Small intestine (tissue), 16 donors: ENCODE results near the gene BRINP2. TPM values are rescaled to one million over a fixed set of nuclear protein-coding genes. Genes with fewer than 3 reads are reported as not detected.

Experiments
- DNase-seq, 2 donors: peaks; one replicate each; pipeline versions ENCODE4 v3.0.0 to v3.0.0-alpha.2; 2013
- FAIRE-seq: peaks from 2 replicates; lab custom pipeline; 2012; peaks lifted over from hg19 to GRCh38; lab: Jason Lieb, UNC
- H3K27ac ChIP-seq, 3 donors: one replicate each; pipeline ENCODE4 v1.5.1; 2013; ENCODE audit warnings: low read length in 2 of 3, mild to moderate bottlenecking in 2 of 3, control low read depth in 1 of 3, inconsistent platforms in 1 of 3, low read depth in 1 of 3, moderate library complexity in 1 of 3
- H3K27me3 ChIP-seq, 3 donors: one replicate each; pipeline ENCODE4 v1.6.1; 2013; ENCODE audit warnings: low read length in 3 of 3, inconsistent platforms in 1 of 3; ENCODE audit not compliant: control insufficient read depth in 3 of 3, insufficient read depth in 3 of 3
- H3K36me3 ChIP-seq, 3 donors: one replicate each; pipeline ENCODE4 v1.6.1; 2013; ENCODE audit warnings: low read length in 3 of 3, inconsistent platforms in 1 of 3, low read depth in 1 of 3, mild to moderate bottlenecking in 1 of 3, moderate library complexity in 1 of 3; ENCODE audit not compliant: control insufficient read depth in 3 of 3, insufficient read depth in 2 of 3
- H3K4me1 ChIP-seq, 3 donors: one replicate each; pipeline ENCODE4 v1.6.1; 2013; ENCODE audit warnings: low read length in 2 of 3, inconsistent platforms in 1 of 3, low read depth in 1 of 3, mild to moderate bottlenecking in 1 of 3, moderate library complexity in 1 of 3; ENCODE audit not compliant: control insufficient read depth in 3 of 3, insufficient read depth in 2 of 3
- H3K4me3 ChIP-seq, 3 donors: one replicate each; pipeline ENCODE4 v1.5.1; 2013; ENCODE audit warnings: low read length in 3 of 3, control low read depth in 1 of 3, inconsistent platforms in 1 of 3, low read depth in 1 of 3, mild to moderate bottlenecking in 1 of 3, moderate library complexity in 1 of 3
- H3K9me3 ChIP-seq, 2 donors: one replicate each; pipeline ENCODE4 v1.6.1; 2013; ENCODE audit warnings: low read depth in 1 of 2, low read length in 1 of 2; ENCODE audit not compliant: control insufficient read depth in 2 of 2, insufficient read depth in 1 of 2
- WGBS, 3 donors: extraction: QIAGEN DNeasy Blood & Tissue Kit; methylation state at CpG; one replicate each; pipeline ENCODE4 v1.1.7; 2013; 5-methylcytosine and 5-hydroxymethylcytosine counted together
- long read RNA-seq, 10 donors: transcript quantifications; one replicate each; lab custom pipeline, GENCODE V29; 2026
- polyA plus RNA-seq, 4 donors: library from polyadenylated mRNA; stranded (reverse) in 3 of 4; unstranded in 1 of 4; fragments of 200-250 nt in 3 of 4; fragments of 120-200 nt in 1 of 4; gene quantifications; one replicate each; pipeline versions ENCODE4 v1.2.1 to v1.2.3, GENCODE V29; 2013
- donor health status: healthy with polysubstance abuse.
- donor health status: control.
- donor health status: control.
- donor health status: Bipolar disorder and iron deficiency.
- donor health status: healthy.

The BRINP2 gene, protein sequence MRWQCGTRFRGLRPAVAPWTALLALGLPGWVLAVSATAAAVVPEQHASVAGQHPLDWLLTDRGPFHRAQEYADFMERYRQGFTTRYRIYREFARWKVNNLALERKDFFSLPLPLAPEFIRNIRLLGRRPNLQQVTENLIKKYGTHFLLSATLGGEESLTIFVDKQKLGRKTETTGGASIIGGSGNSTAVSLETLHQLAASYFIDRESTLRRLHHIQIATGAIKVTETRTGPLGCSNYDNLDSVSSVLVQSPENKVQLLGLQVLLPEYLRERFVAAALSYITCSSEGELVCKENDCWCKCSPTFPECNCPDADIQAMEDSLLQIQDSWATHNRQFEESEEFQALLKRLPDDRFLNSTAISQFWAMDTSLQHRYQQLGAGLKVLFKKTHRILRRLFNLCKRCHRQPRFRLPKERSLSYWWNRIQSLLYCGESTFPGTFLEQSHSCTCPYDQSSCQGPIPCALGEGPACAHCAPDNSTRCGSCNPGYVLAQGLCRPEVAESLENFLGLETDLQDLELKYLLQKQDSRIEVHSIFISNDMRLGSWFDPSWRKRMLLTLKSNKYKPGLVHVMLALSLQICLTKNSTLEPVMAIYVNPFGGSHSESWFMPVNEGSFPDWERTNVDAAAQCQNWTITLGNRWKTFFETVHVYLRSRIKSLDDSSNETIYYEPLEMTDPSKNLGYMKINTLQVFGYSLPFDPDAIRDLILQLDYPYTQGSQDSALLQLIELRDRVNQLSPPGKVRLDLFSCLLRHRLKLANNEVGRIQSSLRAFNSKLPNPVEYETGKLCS
- polyA plus RNA-seq: under 1 TPM in 3 of 4 donors, not detected in 1; 0.04 to 0.27 (median 0.16) TPM
- long read RNA-seq, donor 1: 0 reads
- long read RNA-seq, donor 2: 0 reads
- long read RNA-seq, donor 3: 0 reads
- long read RNA-seq, donor 4: 0 reads
- long read RNA-seq, donor 5: 0 reads
- long read RNA-seq, donor 6: 0 reads
- long read RNA-seq, donor 7: 0 reads
- long read RNA-seq, donor 8: 0 reads
- long read RNA-seq, donor 9: 0 reads
- long read RNA-seq, donor 10, partial matches to known transcripts: 0 of 1 reads
- long read RNA-seq, donor 10, other reads (novel, unspliced or antisense): 0 of 1 reads

DNA sequence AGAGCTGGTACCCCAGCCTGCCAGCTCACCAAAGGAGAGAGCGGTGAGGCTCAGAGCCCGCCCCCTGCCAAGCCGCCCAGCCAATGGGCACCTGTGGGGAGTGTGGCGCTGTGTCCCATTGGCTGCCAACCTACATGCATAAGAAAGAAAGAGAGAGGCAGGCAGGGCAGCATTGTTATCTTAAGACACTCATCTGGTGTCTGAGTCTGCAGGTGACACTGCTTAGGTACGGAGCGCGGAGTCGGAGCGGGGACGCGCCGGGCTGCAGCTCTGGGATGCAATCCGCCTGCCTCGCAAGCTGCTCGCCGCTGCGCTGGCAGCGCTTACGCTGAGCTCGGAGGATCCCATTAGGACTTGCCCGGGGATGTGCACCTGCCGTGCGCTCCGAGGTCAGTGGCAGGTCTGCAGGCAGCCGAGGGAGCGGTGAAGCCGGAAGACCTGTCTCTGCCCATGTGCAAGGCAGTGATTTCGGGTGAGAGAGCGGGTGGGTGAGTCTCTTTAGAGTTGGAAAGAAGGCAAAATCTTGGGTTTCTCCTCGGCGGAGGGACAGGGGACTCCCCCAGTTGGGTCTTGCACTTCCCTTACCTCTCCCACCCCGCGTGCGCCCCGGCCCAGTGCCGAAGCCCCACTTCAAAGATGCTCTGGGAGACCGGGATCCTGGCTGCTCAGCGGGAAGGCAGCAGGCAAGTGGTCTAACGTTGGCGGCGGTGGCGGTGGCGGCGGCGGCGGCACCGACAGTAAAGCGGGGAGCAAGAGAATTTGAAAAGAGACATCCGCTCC, at the start of gene BRINP2:
TSS of gene BRINP2 (plus strand) at position 203 of the 780 bp plus-strand sequence. CDS start 58,919 bp downstream, outside the sequence.
- Histone ChIP-seq H3K4me1 (no peaks in the 10 kb centered on the region), H3K4me3 (peak within 1 kb of the TSS in 1 of 3 donors; percentile 9), H3K27ac (no peak within 1 kb of the TSS), H3K36me3 (no peaks in the 10 kb centered on the region), H3K9me3 (no peaks in the 10 kb centered on the region), H3K27me3 (peaks cover 0 to 57% (median 22%) of the 10 kb centered on the region in 3 donors)
- DNase-seq: peak; percentile 15 to 36
- 3 to 11% (median 6%) methylated on average over 48 to 49 of the region's 49 CpGs for WGBS, 3 donors
- no peak for FAIRE-seq

DNA sequence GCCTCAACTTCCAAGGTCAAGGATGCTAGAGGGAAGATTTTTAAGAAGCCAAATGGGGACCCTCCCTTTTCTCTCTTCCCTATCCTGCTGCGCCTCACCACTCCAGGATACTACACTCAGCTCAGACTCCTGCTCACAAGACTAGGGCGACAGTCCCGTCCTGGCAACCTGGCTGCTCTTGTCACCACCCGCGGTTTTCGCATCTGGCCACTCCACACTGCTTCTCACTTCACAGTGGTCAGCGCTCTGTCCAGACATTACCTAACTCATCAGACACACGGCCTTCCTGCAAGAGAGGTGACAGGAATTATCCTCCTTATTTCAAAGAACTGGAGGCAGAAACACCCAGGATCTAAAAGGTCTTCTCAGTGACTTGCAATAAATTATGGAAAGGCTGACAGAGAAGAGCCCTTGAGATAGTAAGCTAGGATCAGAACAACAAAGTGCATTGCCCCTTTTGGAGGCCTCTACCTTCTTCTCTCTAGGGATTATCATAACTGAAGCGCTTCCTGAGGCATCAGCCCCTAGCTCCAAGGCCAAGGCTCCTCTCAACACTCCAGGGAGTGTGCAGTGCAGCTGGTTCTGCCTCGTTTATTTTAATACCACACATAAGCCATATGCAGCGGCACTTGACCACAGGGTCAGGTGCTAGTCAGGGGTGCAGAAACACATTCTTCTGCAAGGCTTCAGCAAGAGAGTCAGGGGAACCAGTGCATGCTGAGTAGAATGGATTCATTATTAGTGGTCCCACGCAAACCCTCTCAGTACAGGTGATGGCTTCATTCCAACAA, 48.1 kb upstream of the BRINP2 start:
- no peaks in the 10 kb centered on the region for H3K36me3 ChIP-seq
- H3K4me1 ChIP-seq: no peaks in the 10 kb centered on the region
- H3K27me3 ChIP-seq: no peaks in the 10 kb centered on the region
- H3K9me3 ChIP-seq: no peaks in the 10 kb centered on the region
- H3K27ac ChIP-seq: no peak overlapping the region
- FAIRE-seq (no peak), DNase-seq (no peak)
- WGBS, 3 donors: 79 to 85% (median 81%) methylated on average over 12 of the region's 12 CpGs
- no peak overlapping the region for H3K4me3 ChIP-seq

DNA sequence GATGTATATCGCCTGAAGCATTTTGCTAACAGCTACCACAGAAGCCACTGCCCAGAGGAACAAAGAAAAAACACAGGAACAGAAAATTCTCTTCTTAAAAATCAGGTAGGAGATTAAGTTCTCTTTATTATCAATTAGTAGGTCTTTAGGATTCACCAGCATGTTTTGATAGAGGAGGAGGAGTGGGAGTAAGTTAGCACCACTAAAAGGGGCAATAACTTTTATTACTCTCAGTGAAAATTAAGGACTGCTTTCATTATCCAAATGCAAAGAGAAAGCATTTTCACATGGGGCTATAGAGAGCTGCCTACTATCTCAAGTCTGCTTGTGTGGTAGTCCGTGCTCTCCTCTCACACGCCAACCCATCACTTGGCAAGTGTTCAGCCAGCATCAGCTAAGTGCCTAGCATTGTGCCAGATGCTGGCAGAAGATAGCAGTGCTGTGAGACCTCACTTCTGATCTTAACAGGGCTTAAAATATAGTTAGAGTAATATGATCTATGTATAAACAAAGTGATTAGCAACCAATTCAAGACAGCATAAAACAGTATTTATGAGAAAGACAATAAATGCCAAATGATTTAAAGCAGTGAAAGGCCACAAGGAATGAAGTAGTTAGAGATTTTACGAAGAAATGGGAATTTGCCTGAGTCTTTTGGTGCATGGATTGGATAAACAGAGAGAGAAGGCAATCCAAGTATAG, 46.0 kb upstream of the BRINP2 start:
- Histone ChIP-seq H3K9me3 (no peaks in the 10 kb centered on the region), H3K36me3 (no peaks in the 10 kb centered on the region), H3K4me1 (no peaks in the 10 kb centered on the region), H3K27ac (no peak overlapping the region), H3K4me3 (no peak overlapping the region), H3K27me3 (no peaks in the 10 kb centered on the region)
- FAIRE-seq: no peak
- no peak for DNase-seq
- 72 to 74% (median 72%) methylated on average over 4 of the region's 4 CpGs for WGBS, 3 donors

DNA sequence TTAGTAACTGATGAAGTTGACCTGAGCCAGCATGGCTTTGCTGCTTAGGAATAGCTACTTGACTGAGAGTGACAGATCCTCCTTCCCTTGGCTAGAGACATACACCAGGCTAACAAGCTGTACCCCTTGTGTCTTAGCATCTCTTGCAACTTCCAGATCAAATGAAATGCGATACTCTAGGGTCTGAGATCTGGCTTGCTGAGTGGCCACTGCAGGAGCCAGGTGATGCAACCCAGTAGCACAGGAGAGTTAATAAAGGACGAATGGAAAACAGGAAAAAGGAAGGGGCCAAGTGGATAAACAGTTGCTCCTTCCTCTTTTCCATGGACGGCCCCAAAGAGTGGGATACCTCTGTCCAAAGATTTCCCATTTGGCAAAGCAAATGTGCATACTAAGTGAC, 44.5 kb upstream of the BRINP2 start:
- H3K4me3 ChIP-seq: no peak overlapping the region
- no peaks in the 10 kb centered on the region for H3K27me3 ChIP-seq
- H3K4me1 ChIP-seq: no peaks in the 10 kb centered on the region
- FAIRE-seq (no peak), DNase-seq (no peak)
- no peaks in the 10 kb centered on the region for H3K36me3 ChIP-seq
- H3K9me3 ChIP-seq: no peaks in the 10 kb centered on the region
- no peak overlapping the region for H3K27ac ChIP-seq
- 48 to 63% (median 61%) methylated on average over 3 of the region's 3 CpGs for WGBS, 3 donors

DNA sequence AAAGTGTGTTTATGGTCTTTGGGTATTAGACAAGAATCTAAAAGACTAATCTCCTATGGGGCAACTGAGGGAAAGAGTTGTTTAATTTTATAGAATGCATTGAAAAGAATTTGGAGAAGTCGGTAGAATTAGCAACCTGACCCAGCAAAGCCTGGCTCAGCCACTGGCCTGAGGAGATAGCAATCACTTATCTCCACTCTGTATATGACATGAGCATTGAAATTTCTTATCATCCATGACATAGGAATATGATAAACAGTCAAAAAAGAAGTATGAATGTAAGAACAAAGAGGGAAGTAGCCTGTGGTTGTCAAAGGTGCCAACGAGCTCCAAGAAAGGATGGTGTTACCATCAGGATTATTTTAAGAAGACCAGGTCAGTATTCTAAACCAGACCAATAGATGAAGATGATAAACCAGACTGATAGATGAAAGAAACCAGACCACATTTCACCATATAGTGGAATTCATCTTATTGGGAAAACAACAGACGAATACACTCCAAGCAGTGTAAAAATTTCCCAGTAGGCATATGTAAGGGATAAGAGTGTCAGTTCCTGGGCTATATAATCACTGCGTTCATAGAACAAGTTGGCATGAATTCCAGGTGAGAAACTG, 42.0 kb upstream of the BRINP2 start:
- Histone ChIP-seq H3K36me3 (no peaks in the 10 kb centered on the region), H3K9me3 (no peaks in the 10 kb centered on the region), H3K27me3 (no peaks in the 10 kb centered on the region), H3K4me1 (no peaks in the 10 kb centered on the region), H3K4me3 (no peak overlapping the region), H3K27ac (no peak overlapping the region)
- 68 to 80% (median 76%) methylated on average over 4 of the region's 4 CpGs for WGBS, 3 donors
- DNase-seq: no peak
- FAIRE-seq: no peak

DNA sequence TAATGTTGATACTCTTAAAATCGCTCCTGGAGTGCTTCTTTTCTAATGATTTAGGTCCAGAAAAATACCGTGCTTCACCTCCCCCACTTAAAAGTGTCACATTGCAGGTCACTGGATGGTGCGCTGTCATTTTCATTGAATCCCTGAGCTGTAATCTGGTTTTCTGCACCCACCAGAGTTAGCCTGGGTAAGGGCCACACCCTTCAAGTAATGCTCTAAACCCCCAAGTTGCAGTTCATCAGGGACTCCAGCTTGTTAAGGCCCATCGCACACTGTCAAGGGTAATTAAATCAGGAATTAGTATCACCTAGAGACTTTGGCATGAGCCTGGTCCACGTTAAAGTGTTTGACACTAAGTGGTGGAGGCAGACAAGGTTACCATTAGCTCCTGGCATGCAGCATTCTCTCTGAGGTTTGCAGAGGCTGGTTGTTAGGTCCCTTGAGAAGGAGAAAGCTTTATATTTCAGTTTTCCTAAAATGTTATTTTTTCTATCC, 40.3 kb upstream of the BRINP2 start:
- Histone ChIP-seq H3K27me3 (no peaks in the 10 kb centered on the region), H3K4me1 (no peaks in the 10 kb centered on the region), H3K9me3 (no peaks in the 10 kb centered on the region), H3K27ac (no peak overlapping the region), H3K36me3 (no peaks in the 10 kb centered on the region), H3K4me3 (no peak overlapping the region)
- DNase-seq: no peak
- 66 to 83% (median 81%) methylated on average over 5 of the region's 5 CpGs for WGBS, 3 donors
- FAIRE-seq: no peak

DNA sequence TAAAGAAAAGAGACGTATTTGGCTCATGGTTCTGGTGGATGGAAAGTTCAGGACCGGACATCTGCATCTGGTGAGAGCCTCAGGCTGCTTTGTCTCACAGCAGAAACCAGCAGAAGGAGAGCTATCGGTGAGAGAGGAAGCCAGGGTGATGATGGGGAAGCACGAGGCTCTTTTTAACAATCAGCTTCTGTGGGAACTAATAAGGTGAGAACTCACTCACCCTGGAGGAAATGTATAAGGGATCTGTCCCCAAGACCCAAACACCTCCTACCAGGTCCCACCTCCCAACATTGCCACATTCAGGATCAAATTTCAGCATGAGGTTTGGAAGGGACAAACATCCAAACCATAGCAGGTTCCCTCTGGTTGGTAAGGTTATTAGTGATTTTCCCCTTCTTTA, 39.0 kb upstream of the BRINP2 start:
- Histone ChIP-seq H3K4me3 (no peak overlapping the region), H3K9me3 (no peaks in the 10 kb centered on the region), H3K36me3 (no peaks in the 10 kb centered on the region), H3K27me3 (no peaks in the 10 kb centered on the region), H3K4me1 (no peaks in the 10 kb centered on the region), H3K27ac (no peak overlapping the region)
- no peak for DNase-seq
- 49 to 53% (median 50%) methylated on average over 4 of the region's 4 CpGs for WGBS, 3 donors
- FAIRE-seq: no peak
